Measurements from ENCODE around the gene DLG2.

DLG2 gene

GRCh38 chr11:83938148-83938547 is 1689.0 kb downstream of the DLG2 start:
- H3K4me3 ChIP-seq (ENCODE audit: low read depth, low read length), result no peak overlapping the region
- no peak for DNase-seq (ENCODE audit: low read depth)

- no peak for DNase-seq (ENCODE audit: low read depth)
- H3K4me3 ChIP-seq (ENCODE audit: low read depth, low read length), result no peak overlapping the region
These were observed 1694.1 kb downstream of the DLG2 start for GRCh38 chr11:83933008-83933407.

GRCh38 chr11:83927422-83927821 is 1699.7 kb downstream of the DLG2 start:
- no peak overlapping the region for H3K4me3 ChIP-seq (ENCODE audit: low read depth, low read length)

GRCh38 chr11:83924795-83925542 is 1702.2 kb downstream of the DLG2 start:
- H3K4me3 ChIP-seq (ENCODE audit: low read depth, low read length), result no peak overlapping the region
- DNase-seq (ENCODE audit: low read depth), result no peak

More at GRCh38 chr11:83927422-83927821, 1699.7 kb downstream of the DLG2 start:
- DNase-seq (ENCODE audit: low read depth), result no peak

- no peak for DNase-seq (ENCODE audit: low read depth)
These were observed 1703.2 kb downstream of the DLG2 start for GRCh38 chr11:83923961-83924360.

GRCh38 chr11:83922953-83923352 is 1704.2 kb downstream of the DLG2 start:
- DNase-seq (ENCODE audit: low read depth), result no peak
- H3K4me3 ChIP-seq (ENCODE audit: low read depth, low read length), result no peak overlapping the region

More at GRCh38 chr11:83923961-83924360, 1703.2 kb downstream of the DLG2 start:
- H3K4me3 ChIP-seq (ENCODE audit: low read depth, low read length), result no peak overlapping the region

- H3K4me3 ChIP-seq (ENCODE audit: low read depth, low read length), result no peak overlapping the region
- DNase-seq (ENCODE audit: low read depth), result no peak
These were observed 1704.8 kb downstream of the DLG2 start for GRCh38 chr11:83922318-83922717.

GRCh38 chr11:83921447-83922192 is 1705.5 kb downstream of the DLG2 start:
- no peak overlapping the region for H3K4me3 ChIP-seq (ENCODE audit: low read depth, low read length)
- no peak for DNase-seq (ENCODE audit: low read depth)

GRCh38 chr11:83918476-83918875 is 1708.7 kb downstream of the DLG2 start:
- no peak for DNase-seq (ENCODE audit: low read depth)
- H3K4me3 ChIP-seq (ENCODE audit: low read depth, low read length), result no peak overlapping the region

- no peak overlapping the region for H3K4me3 ChIP-seq (ENCODE audit: low read depth, low read length)
- no peak for DNase-seq (ENCODE audit: low read depth)
These were observed 1712.1 kb downstream of the DLG2 start for GRCh38 chr11:83914995-83915394.

- no peak for DNase-seq (ENCODE audit: low read depth)
- no peak overlapping the region for H3K4me3 ChIP-seq (ENCODE audit: low read depth, low read length)
These were observed 1717.3 kb downstream of the DLG2 start for GRCh38 chr11:83909579-83910534.

- DNase-seq (ENCODE audit: low read depth), result no peak
- no peak overlapping the region for H3K4me3 ChIP-seq (ENCODE audit: low read depth, low read length)
These were observed 1718.8 kb downstream of the DLG2 start for GRCh38 chr11:83908298-83908856.

- H3K4me3 ChIP-seq (ENCODE audit: low read depth, low read length), result no peak overlapping the region
- no peak for DNase-seq (ENCODE audit: low read depth)
These were observed 1731.6 kb downstream of the DLG2 start for GRCh38 chr11:83895516-83895915.

GRCh38 chr11:83881428-83881827 is 1745.7 kb downstream of the DLG2 start:
- no peak overlapping the region for H3K4me3 ChIP-seq (ENCODE audit: low read depth, low read length)
- DNase-seq (ENCODE audit: low read depth), result no peak

GRCh38 chr11:83871054-83871453 is 1756.1 kb downstream of the DLG2 start:
- DNase-seq (ENCODE audit: low read depth), result no peak
- H3K4me3 ChIP-seq (ENCODE audit: low read depth, low read length), result no peak overlapping the region

GRCh38 chr11:83866655-83867054 is 1760.5 kb downstream of the DLG2 start:
- DNase-seq (ENCODE audit: low read depth), result no peak
- H3K4me3 ChIP-seq (ENCODE audit: low read depth, low read length), result no peak overlapping the region

- H3K4me3 ChIP-seq (ENCODE audit: low read depth, low read length), result no peak overlapping the region
- peak; percentile 4 for DNase-seq (ENCODE audit: low read depth)
These were observed 1761.3 kb downstream of the DLG2 start for GRCh38 chr11:83865636-83866461.

GRCh38 chr11:83864412-83865057 is 1762.6 kb downstream of the DLG2 start:
- H3K4me3 ChIP-seq (ENCODE audit: low read depth, low read length), result no peak overlapping the region
- DNase-seq (ENCODE audit: low read depth), result no peak
